C4-2B (cell line): ENCODE measurements around the gene SHISA8.

ENCODE experiments used
- ZFX ChIP-seq: fragments of 450-650 bp; IDR thresholded peaks from 2 replicates; pipeline ENCODE4 v1.6.1; 2017
- TF ChIP-seq, protein P1 (sequence below): fragments of 450-650 bp; conservative IDR thresholded peaks from 2 replicates; pipeline ENCODE4 v1.5.1; 2017; ENCODE audit warnings: mild to moderate bottlenecking

GRCh38 chr22:41939981-41940831, 25.3 kb upstream of the SHISA8 start:
- TF ChIP-seq, protein P1, sequence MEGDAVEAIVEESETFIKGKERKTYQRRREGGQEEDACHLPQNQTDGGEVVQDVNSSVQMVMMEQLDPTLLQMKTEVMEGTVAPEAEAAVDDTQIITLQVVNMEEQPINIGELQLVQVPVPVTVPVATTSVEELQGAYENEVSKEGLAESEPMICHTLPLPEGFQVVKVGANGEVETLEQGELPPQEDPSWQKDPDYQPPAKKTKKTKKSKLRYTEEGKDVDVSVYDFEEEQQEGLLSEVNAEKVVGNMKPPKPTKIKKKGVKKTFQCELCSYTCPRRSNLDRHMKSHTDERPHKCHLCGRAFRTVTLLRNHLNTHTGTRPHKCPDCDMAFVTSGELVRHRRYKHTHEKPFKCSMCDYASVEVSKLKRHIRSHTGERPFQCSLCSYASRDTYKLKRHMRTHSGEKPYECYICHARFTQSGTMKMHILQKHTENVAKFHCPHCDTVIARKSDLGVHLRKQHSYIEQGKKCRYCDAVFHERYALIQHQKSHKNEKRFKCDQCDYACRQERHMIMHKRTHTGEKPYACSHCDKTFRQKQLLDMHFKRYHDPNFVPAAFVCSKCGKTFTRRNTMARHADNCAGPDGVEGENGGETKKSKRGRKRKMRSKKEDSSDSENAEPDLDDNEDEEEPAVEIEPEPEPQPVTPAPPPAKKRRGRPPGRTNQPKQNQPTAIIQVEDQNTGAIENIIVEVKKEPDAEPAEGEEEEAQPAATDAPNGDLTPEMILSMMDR = no peak
- no peak for TF ChIP-seq ZFX
